HepG2 (cell line): Measurements from ENCODE around the gene SAPCD1. TPM values are rescaled to one million over a fixed set of nuclear protein-coding genes. Genes with fewer than 3 reads are reported as not detected.

Experiments
- DMAP1 ChIP-seq: IDR thresholded peaks from 2 replicates; pipeline ENCODE4 v1.6.1; 2016
- GTF3A ChIP-seq: sonication (generic); formaldehyde crosslinking; conservative IDR thresholded peaks from 2 replicates; pipeline ENCODE4 v1.4.0; 2020; ENCODE audit warnings: mild to moderate bottlenecking, missing genetic modification reagents
- KLF15 ChIP-seq: sonication (generic); formaldehyde crosslinking; IDR thresholded peaks from 2 replicates; pipeline ENCODE4 v1.8.1; 2023; ENCODE audit warnings: borderline replicate concordance, mild to moderate bottlenecking, inconsistent platforms, missing genetic modification reagents, mixed read lengths
- NFIC ChIP-seq: IDR thresholded peaks from 2 replicates; pipeline ENCODE4 v1.6.1; 2012; ENCODE audit warnings: mild to moderate bottlenecking, low read length, inconsistent platforms
- NFRKB ChIP-seq: fragments of 450-650 bp; IDR thresholded peaks from 2 replicates; pipeline ENCODE4 v1.6.1; 2017
- NR2C2 ChIP-seq: sonication (generic); formaldehyde crosslinking; IDR thresholded peaks from 2 replicates; pipeline ENCODE4 v1.4.0; 2020; ENCODE audit warnings: missing genetic modification reagents, mild to moderate bottlenecking, moderate library complexity, borderline replicate concordance
- NR3C1 ChIP-seq: sonication (generic); formaldehyde crosslinking; IDR thresholded peaks from 2 replicates; pipeline ENCODE4 v1.4.0; 2020; ENCODE audit warnings: missing genetic modification reagents
- SETDB1 ChIP-seq: sonication (generic); formaldehyde crosslinking; IDR thresholded peaks from 2 replicates; pipeline ENCODE4 v1.5.1; 2020; ENCODE audit warnings: missing genetic modification reagents, mild to moderate bottlenecking, borderline replicate concordance
- SSRP1 ChIP-seq: IDR thresholded peaks from 2 replicates; pipeline ENCODE4 v1.6.1; 2016; ENCODE audit warnings: control low read depth
- XRCC5 ChIP-seq: fragments of 200-400 bp; formaldehyde crosslinking; optimal IDR thresholded peaks from 2 replicates; pipeline ENCODE3; 2017; ENCODE audit warnings: mild to moderate bottlenecking, low read length
- ZFP36L1 ChIP-seq: sonication (generic); formaldehyde crosslinking; IDR thresholded peaks from 2 replicates; pipeline ENCODE4 v1.8.0; 2022; ENCODE audit warnings: mild to moderate bottlenecking, missing genetic modification reagents, moderate library complexity
- ZNF12 ChIP-seq: sonication (generic); formaldehyde crosslinking; IDR thresholded peaks from 2 replicates; pipeline ENCODE4 v1.5.0; 2020; ENCODE audit warnings: missing genetic modification reagents
- ZNF160 ChIP-seq: sonication (generic); formaldehyde crosslinking; IDR thresholded peaks from 2 replicates; pipeline ENCODE4 v1.8.0; 2022; ENCODE audit warnings: mild to moderate bottlenecking, inconsistent platforms, missing genetic modification reagents
- ZNF235 ChIP-seq: sonication (generic); formaldehyde crosslinking; IDR thresholded peaks from 2 replicates; pipeline ENCODE4 v1.8.1; 2023; ENCODE audit warnings: mild to moderate bottlenecking, missing genetic modification reagents, borderline replicate concordance
- ZNF253 ChIP-seq: sonication (generic); formaldehyde crosslinking; IDR thresholded peaks from 2 replicates; pipeline ENCODE4 v1.8.0; 2022; ENCODE audit warnings: mild to moderate bottlenecking, missing genetic modification reagents, borderline replicate concordance
- ZNF264 ChIP-seq: sonication (generic); formaldehyde crosslinking; IDR thresholded peaks from 2 replicates; pipeline ENCODE4 v1.4.0; 2020; ENCODE audit warnings: missing genetic modification reagents
- ZNF496 ChIP-seq: sonication (generic); formaldehyde crosslinking; IDR thresholded peaks from 2 replicates; pipeline ENCODE4 v1.8.1; 2023; ENCODE audit warnings: mild to moderate bottlenecking, moderate library complexity, missing genetic modification reagents; ENCODE audit not compliant: insufficient replicate concordance
- polyA plus RNA-seq, 8 experiments: library from polyadenylated mRNA; depleted of rRNA in 3 of 8; stranded (reverse) in 7 of 8; unstranded in 1 of 8; fragments of >200 nt; fragmentation: Illumina TruSeq in 4 of 8; extraction: Trizol in 4 of 8; gene quantifications; 2 replicates each; pipeline versions ENCODE4 v1.2.1 to v1.2.3, GENCODE V29; 2011 to 2016; ENCODE audit warnings: low read depth in 4 of 8, missing spikeins in 1 of 8, mixed read lengths in 1 of 8; ENCODE audit not compliant: insufficient read depth in 1 of 8
- total RNA-seq, 5 experiments: library from RNA; depleted of rRNA; stranded (reverse); fragments of >200 nt; fragmentation: Illumina TruSeq; extraction: Trizol; gene quantifications; 2 replicates each; pipeline ENCODE4 v1.2.3, GENCODE V29; 2016; ENCODE audit warnings: low read depth in 1 of 5
- TF ChIP-seq, protein P1 (sequence below): sonication (generic); formaldehyde crosslinking; IDR thresholded peaks from 2 replicates; pipeline ENCODE4 v1.4.0; 2020; ENCODE audit warnings: mild to moderate bottlenecking, missing genetic modification reagents
- TF ChIP-seq, protein P2 (sequence below): sonication (generic); formaldehyde crosslinking; IDR thresholded peaks from one replicate; pipeline ENCODE4 v1.5.1; 2020; ENCODE audit warnings: mild to moderate bottlenecking, missing genetic modification reagents; ENCODE audit errors: not compliant biosample characterization
- TF ChIP-seq, protein P3 (sequence below): sonication (generic); formaldehyde crosslinking; IDR thresholded peaks from 2 replicates; pipeline ENCODE4 v1.5.1; 2020; ENCODE audit warnings: mild to moderate bottlenecking, missing genetic modification reagents, moderate library complexity

Gene SAPCD1
- total and polyA plus RNA-seq, 2 of the 13 experiments (the other 11 are each of a cell fraction or from before 2014, with no cell fraction given) = 2.5 to 3.9 TPM

DNA sequence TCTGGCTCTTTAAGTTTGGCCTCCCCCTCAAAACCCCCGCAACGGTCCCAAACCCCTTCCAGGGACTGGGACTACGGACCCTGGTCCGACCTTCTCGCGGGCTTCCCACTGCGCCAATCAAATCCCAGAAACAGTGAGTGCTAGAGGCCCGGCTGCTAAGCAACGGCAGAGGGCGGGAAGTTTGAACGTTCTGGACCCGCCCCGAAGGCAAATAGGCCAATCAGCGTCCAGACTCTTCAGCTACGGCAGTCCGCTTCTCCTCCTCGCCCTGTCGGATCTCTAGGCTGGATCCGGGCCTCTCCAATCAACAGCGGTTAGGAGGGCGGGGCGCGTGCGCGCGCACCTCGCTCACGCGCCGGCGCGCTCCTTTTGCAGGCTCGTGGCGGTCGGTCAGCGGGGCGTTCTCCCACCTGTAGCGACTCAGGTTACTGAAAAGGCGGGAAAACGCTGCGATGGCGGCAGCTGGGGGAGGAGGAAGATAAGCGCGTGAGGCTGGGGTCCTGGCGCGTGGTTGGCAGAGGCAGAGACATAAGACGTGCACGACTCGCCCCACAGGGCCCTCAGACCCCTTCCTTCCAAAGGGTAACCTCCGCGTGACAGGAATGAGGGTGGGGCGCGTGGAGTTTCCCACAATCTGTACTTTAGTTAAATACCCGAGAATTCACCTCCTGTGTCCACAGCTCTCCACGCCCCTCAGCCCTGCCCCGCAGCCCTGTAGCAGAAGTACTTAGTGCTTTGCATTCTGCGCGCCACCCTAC lies 22.6 kb upstream of the SAPCD1 start, which contains the start of gene MSH5 (continued):
- TF ChIP-seq, protein P1, sequence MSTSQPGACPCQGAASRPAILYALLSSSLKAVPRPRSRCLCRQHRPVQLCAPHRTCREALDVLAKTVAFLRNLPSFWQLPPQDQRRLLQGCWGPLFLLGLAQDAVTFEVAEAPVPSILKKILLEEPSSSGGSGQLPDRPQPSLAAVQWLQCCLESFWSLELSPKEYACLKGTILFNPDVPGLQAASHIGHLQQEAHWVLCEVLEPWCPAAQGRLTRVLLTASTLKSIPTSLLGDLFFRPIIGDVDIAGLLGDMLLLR (CRISPR knock-in tag) = peak; percentile 97
- TF ChIP-seq ZNF253 (CRISPR knock-in tag) (peak; percentile 95; the same call in 1 of the 2 replicates), GTF3A (CRISPR knock-in tag) (no peak), SSRP1 (CRISPR knock-in tag) (no peak; the same call in 1 of the 2 replicates), NFIC (no peak), ZNF496 (CRISPR knock-in tag) (peak; percentile 60), KLF15 (CRISPR knock-in tag) (peak; percentile 95; the same call in 1 of the 2 replicates), NFRKB (no peak), NR2C2 (CRISPR knock-in tag) (peak; percentile 61; the same call in 1 of the 2 replicates), ZNF235 (CRISPR knock-in tag) (peak; percentile 99), ZFP36L1 (CRISPR knock-in tag) (peak; percentile 99), XRCC5 (peak; percentile 48), ZNF264 (CRISPR knock-in tag) (no peak; the same call in 1 of the 2 replicates), DMAP1 (CRISPR knock-in tag) (peak; percentile 97), ZNF12 (CRISPR knock-in tag) (no peak), ZNF160 (CRISPR knock-in tag) (peak; percentile 95), NR3C1 (CRISPR knock-in tag) (no peak), SETDB1 (CRISPR knock-in tag) (no peak)
- TF ChIP-seq, protein P2, sequence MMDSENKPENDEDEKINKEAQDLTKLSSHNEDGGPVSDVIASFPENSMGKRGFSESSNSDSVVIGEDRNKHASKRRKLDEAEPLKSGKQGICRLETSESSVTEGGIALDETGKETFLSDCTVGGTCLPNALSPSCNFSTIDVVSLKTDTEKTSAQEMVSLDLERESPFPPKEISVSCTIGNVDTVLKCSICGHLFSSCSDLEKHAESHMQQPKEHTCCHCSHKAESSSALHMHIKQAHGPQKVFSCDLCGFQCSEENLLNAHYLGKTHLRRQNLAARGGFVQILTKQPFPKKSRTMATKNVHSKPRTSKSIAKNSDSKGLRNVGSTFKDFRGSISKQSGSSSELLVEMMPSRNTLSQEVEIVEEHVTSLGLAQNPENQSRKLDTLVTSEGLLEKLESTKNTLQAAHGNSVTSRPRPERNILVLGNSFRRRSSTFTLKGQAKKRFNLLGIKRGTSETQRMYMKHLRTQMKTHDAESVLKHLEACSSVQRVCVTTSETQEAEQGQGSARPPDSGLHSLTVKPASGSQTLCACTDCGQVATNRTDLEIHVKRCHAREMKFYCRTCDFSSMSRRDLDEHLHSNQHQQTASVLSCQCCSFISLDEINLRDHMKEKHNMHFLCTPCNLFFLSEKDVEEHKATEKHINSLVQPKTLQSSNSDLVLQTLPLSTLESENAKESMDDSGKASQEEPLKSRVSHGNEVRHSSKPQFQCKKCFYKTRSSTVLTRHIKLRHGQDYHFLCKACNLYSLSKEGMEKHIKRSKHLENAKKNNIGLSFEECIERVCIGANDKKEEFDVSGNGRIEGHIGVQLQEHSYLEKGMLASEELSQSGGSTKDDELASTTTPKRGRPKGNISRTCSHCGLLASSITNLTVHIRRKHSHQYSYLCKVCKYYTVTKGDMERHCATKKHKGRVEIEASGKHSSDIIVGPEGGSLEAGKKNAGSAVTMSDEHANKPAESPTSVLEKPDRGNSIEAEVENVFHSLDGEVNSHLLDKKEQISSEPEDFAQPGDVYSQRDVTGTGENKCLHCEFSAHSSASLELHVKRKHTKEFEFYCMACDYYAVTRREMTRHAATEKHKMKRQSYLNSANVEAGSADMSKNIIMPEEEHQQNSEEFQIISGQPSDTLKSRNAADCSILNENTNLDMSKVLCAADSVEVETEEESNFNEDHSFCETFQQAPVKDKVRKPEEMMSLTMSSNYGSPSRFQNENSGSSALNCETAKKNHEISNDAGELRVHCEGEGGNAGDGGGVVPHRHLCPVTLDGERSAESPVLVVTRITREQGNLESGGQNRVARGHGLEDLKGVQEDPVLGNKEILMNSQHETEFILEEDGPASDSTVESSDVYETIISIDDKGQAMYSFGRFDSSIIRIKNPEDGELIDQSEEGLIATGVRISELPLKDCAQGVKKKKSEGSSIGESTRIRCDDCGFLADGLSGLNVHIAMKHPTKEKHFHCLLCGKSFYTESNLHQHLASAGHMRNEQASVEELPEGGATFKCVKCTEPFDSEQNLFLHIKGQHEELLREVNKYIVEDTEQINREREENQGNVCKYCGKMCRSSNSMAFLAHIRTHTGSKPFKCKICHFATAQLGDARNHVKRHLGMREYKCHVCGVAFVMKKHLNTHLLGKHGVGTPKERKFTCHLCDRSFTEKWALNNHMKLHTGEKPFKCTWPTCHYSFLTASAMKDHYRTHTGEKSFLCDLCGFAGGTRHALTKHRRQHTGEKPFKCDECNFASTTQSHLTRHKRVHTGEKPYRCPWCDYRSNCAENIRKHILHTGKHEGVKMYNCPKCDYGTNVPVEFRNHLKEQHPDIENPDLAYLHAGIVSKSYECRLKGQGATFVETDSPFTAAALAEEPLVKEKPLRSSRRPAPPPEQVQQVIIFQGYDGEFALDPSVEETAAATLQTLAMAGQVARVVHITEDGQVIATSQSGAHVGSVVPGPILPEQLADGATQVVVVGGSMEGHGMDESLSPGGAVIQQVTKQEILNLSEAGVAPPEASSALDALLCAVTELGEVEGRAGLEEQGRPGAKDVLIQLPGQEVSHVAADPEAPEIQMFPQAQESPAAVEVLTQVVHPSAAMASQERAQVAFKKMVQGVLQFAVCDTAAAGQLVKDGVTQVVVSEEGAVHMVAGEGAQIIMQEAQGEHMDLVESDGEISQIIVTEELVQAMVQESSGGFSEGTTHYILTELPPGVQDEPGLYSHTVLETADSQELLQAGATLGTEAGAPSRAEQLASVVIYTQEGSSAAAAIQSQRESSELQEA (CRISPR knock-in tag) = peak; percentile 95
- TF ChIP-seq, protein P3, sequence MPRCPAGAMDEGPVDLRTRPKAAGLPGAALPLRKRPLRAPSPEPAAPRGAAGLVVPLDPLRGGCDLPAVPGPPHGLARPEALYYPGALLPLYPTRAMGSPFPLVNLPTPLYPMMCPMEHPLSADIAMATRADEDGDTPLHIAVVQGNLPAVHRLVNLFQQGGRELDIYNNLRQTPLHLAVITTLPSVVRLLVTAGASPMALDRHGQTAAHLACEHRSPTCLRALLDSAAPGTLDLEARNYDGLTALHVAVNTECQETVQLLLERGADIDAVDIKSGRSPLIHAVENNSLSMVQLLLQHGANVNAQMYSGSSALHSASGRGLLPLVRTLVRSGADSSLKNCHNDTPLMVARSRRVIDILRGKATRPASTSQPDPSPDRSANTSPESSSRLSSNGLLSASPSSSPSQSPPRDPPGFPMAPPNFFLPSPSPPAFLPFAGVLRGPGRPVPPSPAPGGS = peak; percentile 96
